ENCODE measurements around the gene GPC3. TPM values are rescaled to one million over a fixed set of nuclear protein-coding genes. Genes with fewer than 3 reads are reported as not detected.
"Not testable (repeated sequence)": the region's sequence is repeated elsewhere in the genome, so short reads cannot be mapped to it uniquely, and the experiment has no call there.

Gene GPC3
- total RNA-seq, 1 donor = not detected

DNA sequence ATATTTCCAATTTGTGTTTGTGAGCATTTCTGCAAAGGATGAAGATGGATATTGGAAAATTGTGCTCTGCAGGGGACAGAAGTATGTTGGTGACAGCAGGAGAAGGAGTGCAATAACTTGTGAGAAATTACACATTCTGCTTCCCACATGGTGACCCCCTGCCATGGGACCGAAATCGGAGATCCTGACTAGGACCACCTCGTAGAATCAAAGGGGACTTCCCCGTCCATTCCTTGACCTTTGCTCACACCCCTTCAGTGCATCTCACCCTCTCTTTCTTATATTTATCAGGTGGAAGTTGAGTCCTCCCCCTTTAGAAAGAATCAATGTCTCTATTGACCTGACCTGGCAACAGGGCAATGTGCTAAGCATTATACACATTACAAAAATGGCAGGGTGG lies 451.2 kb downstream of the GPC3 start:
- no peak for DNase-seq (ENCODE audit: low read depth)
- TF ChIP-seq, protein P1, sequence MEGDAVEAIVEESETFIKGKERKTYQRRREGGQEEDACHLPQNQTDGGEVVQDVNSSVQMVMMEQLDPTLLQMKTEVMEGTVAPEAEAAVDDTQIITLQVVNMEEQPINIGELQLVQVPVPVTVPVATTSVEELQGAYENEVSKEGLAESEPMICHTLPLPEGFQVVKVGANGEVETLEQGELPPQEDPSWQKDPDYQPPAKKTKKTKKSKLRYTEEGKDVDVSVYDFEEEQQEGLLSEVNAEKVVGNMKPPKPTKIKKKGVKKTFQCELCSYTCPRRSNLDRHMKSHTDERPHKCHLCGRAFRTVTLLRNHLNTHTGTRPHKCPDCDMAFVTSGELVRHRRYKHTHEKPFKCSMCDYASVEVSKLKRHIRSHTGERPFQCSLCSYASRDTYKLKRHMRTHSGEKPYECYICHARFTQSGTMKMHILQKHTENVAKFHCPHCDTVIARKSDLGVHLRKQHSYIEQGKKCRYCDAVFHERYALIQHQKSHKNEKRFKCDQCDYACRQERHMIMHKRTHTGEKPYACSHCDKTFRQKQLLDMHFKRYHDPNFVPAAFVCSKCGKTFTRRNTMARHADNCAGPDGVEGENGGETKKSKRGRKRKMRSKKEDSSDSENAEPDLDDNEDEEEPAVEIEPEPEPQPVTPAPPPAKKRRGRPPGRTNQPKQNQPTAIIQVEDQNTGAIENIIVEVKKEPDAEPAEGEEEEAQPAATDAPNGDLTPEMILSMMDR (IDR thresholded peaks at IDR 0.05; ENCODE audit: insufficient read depth, low read depth, low read length) = no peak
- no peak overlapping the region for H3K4me3 ChIP-seq (ENCODE audit: low read depth, low read length)

DNA sequence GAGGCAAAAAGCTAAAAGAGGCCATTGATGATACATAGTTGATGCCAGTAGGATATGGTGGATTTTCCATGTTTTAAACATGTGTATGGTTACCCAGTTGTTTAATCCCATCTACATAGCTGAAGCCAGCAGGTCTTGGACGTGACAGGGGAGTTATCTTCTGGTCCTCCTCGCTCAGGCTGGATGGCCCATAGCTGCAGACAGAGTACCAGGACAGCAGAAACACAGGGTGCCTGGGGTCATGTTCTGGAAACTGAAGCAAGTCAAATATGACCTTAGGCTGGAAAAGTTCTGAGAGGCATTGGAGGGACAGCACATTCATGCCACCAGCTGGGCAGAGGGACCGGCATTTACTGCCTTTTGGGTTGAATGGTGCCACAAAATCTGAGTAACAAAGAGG lies 452.1 kb downstream of the GPC3 start:
- no peak overlapping the region for H3K4me3 ChIP-seq (ENCODE audit: low read depth, low read length)
- no peak for DNase-seq (ENCODE audit: low read depth)
- TF ChIP-seq, protein P1 (IDR thresholded peaks at IDR 0.05; ENCODE audit: insufficient read depth, low read depth, low read length) = no peak

DNA sequence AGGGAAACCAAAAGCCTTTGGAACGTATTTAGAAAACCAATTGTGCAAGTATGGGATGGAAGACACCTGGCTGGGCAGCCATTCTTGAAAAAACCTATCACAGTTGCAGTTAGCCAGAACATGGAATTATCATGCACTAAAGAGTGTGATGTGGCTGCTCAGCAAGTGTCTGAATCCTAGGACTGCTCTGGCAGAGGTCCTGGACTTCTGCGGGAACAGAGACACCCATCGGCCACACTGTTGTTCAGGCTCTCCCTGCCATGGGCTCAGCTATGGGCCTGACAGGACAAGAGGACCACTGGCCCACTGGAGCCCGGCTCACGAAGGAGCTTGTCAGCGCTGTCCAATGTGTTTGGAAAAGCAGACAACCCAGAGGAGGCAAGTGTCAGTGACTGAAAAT lies 454.4 kb downstream of the GPC3 start:
- DNase-seq (ENCODE audit: low read depth) = no peak
- TF ChIP-seq, protein P1 (IDR thresholded peaks at IDR 0.05; ENCODE audit: insufficient read depth, low read depth, low read length) = no peak
- H3K4me3 ChIP-seq (ENCODE audit: low read depth, low read length) = no peak overlapping the region

DNA sequence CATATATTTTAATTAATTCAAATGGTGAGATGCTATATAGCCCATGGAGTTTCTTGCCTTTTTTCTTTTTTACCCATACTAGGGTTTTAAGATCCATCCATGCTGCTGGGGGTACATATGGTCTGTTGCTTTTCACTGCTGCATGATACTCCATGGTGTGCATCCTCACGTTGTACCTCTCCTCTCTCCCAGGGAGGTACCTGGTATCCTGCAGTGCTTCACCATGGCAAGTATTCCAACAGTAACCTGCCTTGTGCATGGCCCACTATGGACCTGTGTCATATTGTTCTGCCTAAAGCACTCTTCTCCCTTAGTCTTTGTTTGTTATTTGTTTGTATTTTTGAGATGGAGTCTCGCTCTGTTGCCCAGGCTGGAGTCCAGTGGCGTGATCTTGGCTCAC lies 455.8 kb downstream of the GPC3 start:
- no peak overlapping the region for H3K4me3 ChIP-seq (ENCODE audit: low read depth, low read length)
- no peak for DNase-seq (ENCODE audit: low read depth)
- TF ChIP-seq, protein P1 (IDR thresholded peaks at IDR 0.05; ENCODE audit: insufficient read depth, low read depth, low read length) = no peak

DNA sequence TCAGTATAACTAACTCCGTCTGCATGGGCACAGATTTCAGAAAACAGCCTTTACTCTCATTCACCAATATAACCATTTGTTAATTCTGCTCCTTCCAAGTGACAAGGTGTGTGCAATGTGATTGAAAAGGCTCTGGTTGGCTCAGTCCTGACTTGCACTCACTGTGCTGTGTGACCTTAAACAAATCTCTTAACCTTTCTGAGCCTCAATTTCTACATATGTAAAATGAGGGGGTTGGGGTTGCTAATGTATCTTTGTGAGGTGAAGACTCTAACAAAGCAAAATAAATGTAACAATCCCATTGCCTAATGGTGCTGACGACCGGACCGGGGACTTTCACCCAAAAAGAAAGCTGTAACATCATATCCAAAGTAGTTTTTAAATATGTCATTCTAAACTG lies 457.6 kb downstream of the GPC3 start:
- DNase-seq (ENCODE audit: low read depth) = no peak
- no peak overlapping the region for H3K4me3 ChIP-seq (ENCODE audit: low read depth, low read length)
- TF ChIP-seq, protein P1 (IDR thresholded peaks at IDR 0.05; ENCODE audit: insufficient read depth, low read depth, low read length) = no peak

DNA sequence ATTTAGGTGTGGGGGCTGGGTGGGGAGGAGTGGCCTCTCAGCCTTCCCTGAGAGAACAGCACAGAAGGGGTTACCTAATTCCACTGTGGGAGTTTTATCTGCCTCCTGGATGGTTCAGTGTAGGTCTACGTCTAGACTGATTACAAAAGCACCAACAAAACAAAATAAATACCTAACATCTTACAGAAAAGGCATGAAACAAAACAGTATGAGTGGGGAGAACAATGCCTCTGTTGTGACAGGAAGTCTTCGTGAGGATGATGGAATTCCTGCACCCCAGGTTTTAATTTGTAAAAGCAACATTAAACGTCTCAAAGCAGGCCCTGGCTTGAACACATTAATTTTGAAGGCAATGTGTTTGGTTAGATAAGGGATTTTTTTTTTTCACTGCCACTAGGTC lies 458.0 kb downstream of the GPC3 start:
- no peak for DNase-seq (ENCODE audit: low read depth)

DNA sequence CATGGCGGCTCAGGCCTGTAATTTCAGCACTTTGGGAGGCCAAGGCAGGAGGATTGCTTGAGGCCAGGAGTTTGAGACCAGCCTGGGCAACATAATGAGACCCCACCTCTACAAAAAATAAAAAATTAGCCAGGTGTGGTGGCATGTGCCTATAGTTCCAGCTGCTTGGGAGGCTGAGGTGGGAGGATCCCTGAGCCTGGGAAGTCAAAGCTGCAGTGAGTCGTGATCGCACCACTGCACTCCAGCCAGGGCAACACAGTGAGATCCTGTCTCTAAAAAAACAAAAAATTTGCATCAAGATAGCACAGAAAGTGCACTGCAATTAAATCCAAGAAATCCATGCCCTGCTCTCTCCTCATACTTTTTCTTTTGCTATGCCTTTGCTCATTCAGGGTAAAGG lies 458.6 kb downstream of the GPC3 start:
- H3K4me3 ChIP-seq (ENCODE audit: low read depth, low read length); DNase-seq (ENCODE audit: low read depth): not testable (repeated sequence)

More for the DNA sequence above, 458.0 kb downstream of the GPC3 start:
- no peak overlapping the region for H3K4me3 ChIP-seq (ENCODE audit: low read depth, low read length)
- TF ChIP-seq, protein P1 (IDR thresholded peaks at IDR 0.05; ENCODE audit: insufficient read depth, low read depth, low read length) = no peak
